Epithelial cell of proximal tubule (primary cell): ENCODE results near the gene ADAMTS16. TPM values are rescaled to one million over a fixed set of nuclear protein-coding genes. Genes with fewer than 3 reads are reported as not detected.

Experiments used
- DNase-seq: peaks from one replicate; pipeline ENCODE4 v3.0.0-alpha.2; 2011; ENCODE audit warnings: low read depth
- H3K4me3 ChIP-seq: 2 replicates; pipeline ENCODE4 v1.5.1; 2011; ENCODE audit warnings: low read depth, mild to moderate bottlenecking, low read length
- total RNA-seq: library from RNA; depleted of rRNA; stranded (reverse); fragments of >200 nt; gene quantifications from 2 replicates; pipeline ENCODE4 v1.2.3, GENCODE V29; 2015
- TF ChIP-seq, protein P1 (sequence below): conservative IDR thresholded peaks from 2 replicates; pipeline ENCODE4 v1.5.1; 2012; ENCODE audit warnings: low read depth, mild to moderate bottlenecking, low read length

The ADAMTS16 gene
- total RNA-seq, 1 donor from 2014 or later, result under 0.01 TPM

- no peak overlapping the region for H3K4me3 ChIP-seq
- DNase-seq, result no peak
- TF ChIP-seq, protein P1, sequence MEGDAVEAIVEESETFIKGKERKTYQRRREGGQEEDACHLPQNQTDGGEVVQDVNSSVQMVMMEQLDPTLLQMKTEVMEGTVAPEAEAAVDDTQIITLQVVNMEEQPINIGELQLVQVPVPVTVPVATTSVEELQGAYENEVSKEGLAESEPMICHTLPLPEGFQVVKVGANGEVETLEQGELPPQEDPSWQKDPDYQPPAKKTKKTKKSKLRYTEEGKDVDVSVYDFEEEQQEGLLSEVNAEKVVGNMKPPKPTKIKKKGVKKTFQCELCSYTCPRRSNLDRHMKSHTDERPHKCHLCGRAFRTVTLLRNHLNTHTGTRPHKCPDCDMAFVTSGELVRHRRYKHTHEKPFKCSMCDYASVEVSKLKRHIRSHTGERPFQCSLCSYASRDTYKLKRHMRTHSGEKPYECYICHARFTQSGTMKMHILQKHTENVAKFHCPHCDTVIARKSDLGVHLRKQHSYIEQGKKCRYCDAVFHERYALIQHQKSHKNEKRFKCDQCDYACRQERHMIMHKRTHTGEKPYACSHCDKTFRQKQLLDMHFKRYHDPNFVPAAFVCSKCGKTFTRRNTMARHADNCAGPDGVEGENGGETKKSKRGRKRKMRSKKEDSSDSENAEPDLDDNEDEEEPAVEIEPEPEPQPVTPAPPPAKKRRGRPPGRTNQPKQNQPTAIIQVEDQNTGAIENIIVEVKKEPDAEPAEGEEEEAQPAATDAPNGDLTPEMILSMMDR, result no peak
These were observed 55.2 kb downstream of the ADAMTS16 start for GRCh38 chr5:5195128-5195918.

- TF ChIP-seq, protein P1, result no peak
- DNase-seq, result no peak
- H3K4me3 ChIP-seq, result no peak overlapping the region
These were observed 58.0 kb downstream of the ADAMTS16 start for GRCh38 chr5:5198135-5198534.

GRCh38 chr5:5198815-5199214 lies 58.7 kb downstream of the ADAMTS16 start:
- no peak overlapping the region for H3K4me3 ChIP-seq
- TF ChIP-seq, protein P1, result no peak
- DNase-seq, result no peak

- no peak overlapping the region for H3K4me3 ChIP-seq
- TF ChIP-seq, protein P1, result no peak
- no peak for DNase-seq
These were observed 59.4 kb downstream of the ADAMTS16 start for GRCh38 chr5:5199495-5199894.

- no peak for DNase-seq
- H3K4me3 ChIP-seq, result no peak overlapping the region
- TF ChIP-seq, protein P1, result no peak
These were observed 60.0 kb downstream of the ADAMTS16 start for GRCh38 chr5:5200133-5200532.

GRCh38 chr5:5202321-5202720 lies 62.2 kb downstream of the ADAMTS16 start:
- TF ChIP-seq, protein P1, result no peak
- DNase-seq, result no peak
- H3K4me3 ChIP-seq, result no peak overlapping the region

GRCh38 chr5:5203451-5203850 lies 63.3 kb downstream of the ADAMTS16 start:
- DNase-seq, result no peak
- TF ChIP-seq, protein P1, result no peak
- no peak overlapping the region for H3K4me3 ChIP-seq
